Measurements from ENCODE around the gene SPG7.

Gene SPG7

GRCh38 chr16:89581045-89581695, 73.0 kb downstream of the SPG7 start:
- Histone ChIP-seq H3K4me2 (ENCODE audit: insufficient read depth, low read length) (no peak overlapping the region), H3K27ac (ENCODE audit: low read length) (no peak overlapping the region), H3K27me3 (ENCODE audit: insufficient read depth, low read length, poor library complexity) (no peaks in the 10 kb centered on the region), H3K9me3 (ENCODE audit: insufficient read depth, low read length, severe bottlenecking) (peaks cover 11% of the 10 kb centered on the region), H4K20me1 (ENCODE audit: insufficient read depth, low read length) (0 out of 2 replicates have a peak, but pooled peaks cover 5% of the 10 kb centered on the region), H3K4me1 (ENCODE audit: insufficient read depth, low read length) (peaks cover 4% of the 10 kb centered on the region; the same call in 1 of the 2 replicates), H2AFZ (ENCODE audit: low read depth, low read length) (no peak overlapping the region), H3K36me3 (ENCODE audit: insufficient read depth, low read length) (peaks cover 22% of the 10 kb centered on the region), H3K4me3 (ENCODE audit: low read depth in 1 of 2, low read length in 2 of 2) (no peak overlapping the region), H3K79me2 (ENCODE audit: insufficient read depth, low read length) (peaks cover 3% of the 10 kb centered on the region; the same call in 1 of the 2 replicates), H3K9ac (ENCODE audit: low read depth, low read length) (no peak overlapping the region)
- ATAC-seq (ENCODE audit: insufficient read depth, low read depth) (no peak), DNase-seq (no peak)
- no peak for TF ChIP-seq EZH2 (IDR thresholded peaks at IDR 0.05; ENCODE audit: borderline replicate concordance, low read depth, low read length, severe bottlenecking)
- no peak for TF ChIP-seq CTCF (IDR thresholded peaks at IDR 0.05; ENCODE audit: borderline replicate concordance, extremely low read depth, low read length, poor library complexity, severe bottlenecking)

- ATAC-seq (ENCODE audit: insufficient read depth, low read depth) (no peak), DNase-seq (no peak)
- Histone ChIP-seq H3K9me3 (ENCODE audit: insufficient read depth, low read length, severe bottlenecking) (peaks cover 15% of the 10 kb centered on the region), H3K4me3 (ENCODE audit: low read depth in 1 of 2, low read length in 2 of 2) (no peak overlapping the region), H3K9ac (ENCODE audit: low read depth, low read length) (no peak overlapping the region), H2AFZ (ENCODE audit: low read depth, low read length) (no peak overlapping the region), H3K4me2 (ENCODE audit: insufficient read depth, low read length) (no peak overlapping the region), H3K36me3 (ENCODE audit: insufficient read depth, low read length) (peaks cover 27% of the 10 kb centered on the region), H3K79me2 (ENCODE audit: insufficient read depth, low read length) (no peaks in the 10 kb centered on the region; the same call in 1 of the 2 replicates), H3K27me3 (ENCODE audit: insufficient read depth, low read length, poor library complexity) (no peaks in the 10 kb centered on the region), H3K27ac (ENCODE audit: low read length) (peak overlapping the region; percentile 9; the same call in 1 of the 2 replicates), H3K4me1 (ENCODE audit: insufficient read depth, low read length) (no peaks in the 10 kb centered on the region), H4K20me1 (ENCODE audit: insufficient read depth, low read length) (0 out of 2 replicates have a peak, but pooled peaks cover 5% of the 10 kb centered on the region)
- TF ChIP-seq EZH2 (IDR thresholded peaks at IDR 0.05; ENCODE audit: borderline replicate concordance, low read depth, low read length, severe bottlenecking), result no peak
- TF ChIP-seq CTCF (IDR thresholded peaks at IDR 0.05; ENCODE audit: borderline replicate concordance, extremely low read depth, low read length, poor library complexity, severe bottlenecking), result no peak
These were observed 73.8 kb downstream of the SPG7 start for GRCh38 chr16:89581861-89582563.

DNA sequence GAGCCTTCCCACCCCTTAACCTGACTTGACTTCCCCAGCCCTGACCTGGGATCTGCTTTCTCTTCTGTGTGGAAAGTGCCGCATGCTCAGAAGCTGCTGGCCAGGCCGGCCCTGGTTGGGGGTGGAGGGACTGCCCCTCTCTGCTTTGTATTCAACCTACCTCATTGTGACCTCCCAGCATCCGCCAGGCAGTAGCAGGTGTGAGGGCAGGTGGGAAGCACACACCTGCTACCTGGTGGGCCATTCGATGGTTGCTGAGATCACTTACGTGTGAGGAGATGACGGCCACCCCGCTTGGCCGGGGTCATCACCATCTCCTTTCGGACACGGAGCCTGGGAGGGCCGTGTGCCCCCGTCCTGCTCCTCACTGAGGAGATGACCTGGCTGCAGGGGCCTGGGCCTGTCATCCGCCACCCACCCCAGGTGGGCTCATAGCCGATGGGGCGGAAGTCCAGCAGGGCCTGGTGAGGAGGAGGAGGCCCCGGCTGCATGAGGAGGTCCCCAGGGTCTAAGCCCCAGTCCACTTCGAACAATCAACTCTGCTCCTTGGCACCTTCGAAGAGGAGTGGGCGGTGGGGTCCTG, 74.5 kb downstream of the SPG7 start:
- no peak overlapping the region for H2AFZ ChIP-seq (ENCODE audit: low read depth, low read length)
- no peak overlapping the region for H3K4me2 ChIP-seq (ENCODE audit: insufficient read depth, low read length)
- no peaks in the 10 kb centered on the region for H3K79me2 ChIP-seq (ENCODE audit: insufficient read depth, low read length)
- DNase-seq, result no peak
- TF ChIP-seq CTCF (IDR thresholded peaks at IDR 0.05; ENCODE audit: borderline replicate concordance, extremely low read depth, low read length, poor library complexity, severe bottlenecking), result no peak
- TF ChIP-seq EZH2 (IDR thresholded peaks at IDR 0.05; ENCODE audit: borderline replicate concordance, low read depth, low read length, severe bottlenecking), result no peak
- H3K27ac ChIP-seq (ENCODE audit: low read length), result no peak overlapping the region
- no peak overlapping the region for H3K4me3 ChIP-seq (ENCODE audit: low read depth in 1 of 2, low read length in 2 of 2)
- no peaks in the 10 kb centered on the region for H3K27me3 ChIP-seq (ENCODE audit: insufficient read depth, low read length, poor library complexity)
- H3K9ac ChIP-seq (ENCODE audit: low read depth, low read length), result no peak overlapping the region
- no peak for ATAC-seq (ENCODE audit: insufficient read depth, low read depth)
- no peaks in the 10 kb centered on the region for H3K4me1 ChIP-seq (ENCODE audit: insufficient read depth, low read length)
- peaks cover 26% of the 10 kb centered on the region for H3K36me3 ChIP-seq (ENCODE audit: insufficient read depth, low read length)
- H3K9me3 ChIP-seq (ENCODE audit: insufficient read depth, low read length, severe bottlenecking), result peaks cover 18% of the 10 kb centered on the region
- H4K20me1 ChIP-seq (ENCODE audit: insufficient read depth, low read length), result no peaks in the 10 kb centered on the region
